A673 (cell line): Measurements from ENCODE around the gene PPP2R3B.

ENCODE experiments used
- CTCF ChIP-seq: fragments of 300-800, 200-600 bp; sonication (generic); conservative IDR thresholded peaks from 2 replicates; pipeline ENCODE4 v1.5.1; 2017; ENCODE audit warnings: low read depth, mild to moderate bottlenecking, antibody characterized with exemption, low read length, moderate library complexity, mixed read lengths
- EZH2 ChIP-seq: fragments of 200-600 bp; sonication (generic); IDR thresholded peaks from 2 replicates; pipeline ENCODE4 v1.6.1; 2017; ENCODE audit warnings: borderline replicate concordance, low read depth, mild to moderate bottlenecking, mixed read lengths, antibody characterized with exemption, low read length; ENCODE audit not compliant: poor library complexity, severe bottlenecking

GRCh38 chrX:390459-390858 is 3.8 kb upstream of the PPP2R3B start:
- no peak for TF ChIP-seq EZH2
- TF ChIP-seq CTCF = no peak
